GM23338 (cell line): ENCODE data around the gene TELO2. TPM values are rescaled to one million over a fixed set of nuclear protein-coding genes. Genes with fewer than 3 reads are reported as not detected.

Experiments
- EZH2phosphoT487 ChIP-seq: fragments of 200-600 bp; sonication (generic); IDR thresholded peaks from one replicate; pipeline ENCODE4 v1.8.1; 2018; ENCODE audit warnings: antibody characterized with exemption; ENCODE audit not compliant: unreplicated experiment
- NANOG ChIP-seq: IDR thresholded peaks from 2 replicates; pipeline ENCODE4 v1.6.1; 2016; ENCODE audit warnings: antibody characterized with exemption, borderline replicate concordance
- REST ChIP-seq: IDR thresholded peaks from one replicate; pipeline ENCODE4 v1.6.1; 2018; ENCODE audit warnings: antibody characterized with exemption; ENCODE audit not compliant: unreplicated experiment
- ZNF114 ChIP-seq: fragments of 250-450 bp; sonication (Bioruptor Pico); IDR thresholded peaks from 2 replicates; pipeline ENCODE4 v1.5.0; 2020; ENCODE audit warnings: mild to moderate bottlenecking, moderate library complexity
- ZNF331 ChIP-seq: fragments of 250-450 bp; sonication (Bioruptor Pico); IDR thresholded peaks from 2 replicates; pipeline ENCODE4 v1.5.0; 2020; ENCODE audit warnings: low read depth, mild to moderate bottlenecking, moderate library complexity
- ZNF462 ChIP-seq: fragments of 250-450 bp; sonication (Bioruptor Pico); IDR thresholded peaks from 2 replicates; pipeline ENCODE4 v1.5.0; 2020; ENCODE audit warnings: mild to moderate bottlenecking, moderate library complexity
- polyA plus RNA-seq: library from polyadenylated mRNA; unstranded; fragments of >200 nt; fragmentation: Nextera tagmentation; extraction: Ambion mirVana; gene quantifications from 2 replicates; pipeline ENCODE4 v1.2.1, GENCODE V29; 2016
- total RNA-seq: library from RNA; depleted of rRNA; stranded (reverse); fragments of >200 nt; shearing (Covaris generic); gene quantifications from 2 replicates; pipeline ENCODE4 v1.2.3, GENCODE V29; 2014

The TELO2 gene
- total and polyA plus RNA-seq, 2 experiments from 2014 or later = 45.4 to 76.0 TPM

GRCh38 chr16:1481906-1482835, 11.0 kb upstream of the TELO2 start (continued):
- no peak for TF ChIP-seq ZNF462 (CRISPR knock-in tag)
- no peak for TF ChIP-seq ZNF114 (CRISPR knock-in tag)
- TF ChIP-seq NANOG = no peak
- TF ChIP-seq REST = no peak
- no peak for TF ChIP-seq EZH2phosphoT487
- TF ChIP-seq ZNF331 (CRISPR knock-in tag) = no peak
